CD14-positive monocyte (primary cell): ENCODE measurements around the gene RETREG2. TPM values are rescaled to one million over a fixed set of nuclear protein-coding genes. Genes with fewer than 3 reads are reported as not detected.

ENCODE experiments used
- DNase-seq, 3 donors: peaks; one replicate each; pipeline ENCODE4 v3.0.0-alpha.2; 2011 to 2022
- H2AFZ ChIP-seq: 2 replicates; pipeline ENCODE4 v1.6.0; 2012; ENCODE audit warnings: mild to moderate bottlenecking, low read depth, low read length, inconsistent platforms; ENCODE audit not compliant: insufficient read depth, poor library complexity, severe bottlenecking
- H3K27ac ChIP-seq, 2 donors: 1 replicate in 1 of 2; 2 replicates in 1 of 2; pipeline ENCODE4 v1.5.1; 2012 to 2013; ENCODE audit warnings: low read length in 2 of 2, control low read depth in 1 of 2, inconsistent platforms in 1 of 2, low read depth in 1 of 2, mild to moderate bottlenecking in 1 of 2
- H3K27me3 ChIP-seq, 2 donors: one replicate each; pipeline versions ENCODE4 v1.6.0 to v1.6.1; 2011 to 2013; ENCODE audit warnings: low read length in 2 of 2; ENCODE audit not compliant: control insufficient read depth in 2 of 2, insufficient read depth in 2 of 2
- H3K36me3 ChIP-seq, 2 donors: replicated peaks in 1 of 2; 1 replicate in 1 of 2; 2 replicates in 1 of 2; pipeline versions ENCODE4 v1.5.1 to v1.6.1; 2012 to 2013; ENCODE audit warnings: low read length in 2 of 2, control low read depth in 1 of 2, inconsistent platforms in 1 of 2, mild to moderate bottlenecking in 1 of 2; ENCODE audit not compliant: insufficient read depth in 2 of 2, control insufficient read depth in 1 of 2
- H3K4me1 ChIP-seq, 2 donors: 1 replicate in 1 of 2; 2 replicates in 1 of 2; pipeline versions ENCODE4 v1.5.1 to v1.6.1; 2012 to 2013; ENCODE audit warnings: low read length in 2 of 2, control low read depth in 1 of 2, inconsistent platforms in 1 of 2, mild to moderate bottlenecking in 1 of 2, moderate library complexity in 1 of 2; ENCODE audit not compliant: insufficient read depth in 2 of 2, control insufficient read depth in 1 of 2
- H3K4me2 ChIP-seq: replicated peaks from 2 replicates; pipeline ENCODE3; 2012; ENCODE audit warnings: low read length, moderate library complexity, mild to moderate bottlenecking; ENCODE audit not compliant: poor library complexity, severe bottlenecking; ENCODE audit errors: extremely low read depth
- H3K4me3 ChIP-seq, 3 experiments: fragments of 200-600 bp in 1 of 3; sonication (generic) in 1 of 3; replicated peaks in 1 of 3; 1 replicate in 2 of 3; 2 replicates in 1 of 3; pipeline ENCODE4 v1.5.1; 2011 to 2013; ENCODE audit warnings: low read length in 3 of 3, mild to moderate bottlenecking in 3 of 3, control low read depth in 2 of 3, low read depth in 2 of 3, inconsistent platforms in 1 of 3, moderate library complexity in 1 of 3
- H3K79me2 ChIP-seq: 2 replicates; pipeline ENCODE4 v1.6.0; 2012; ENCODE audit warnings: mild to moderate bottlenecking, control low read depth, inconsistent platforms, low read length, moderate library complexity; ENCODE audit not compliant: insufficient read depth
- H3K9ac ChIP-seq: 2 replicates; pipeline ENCODE4 v1.6.0; 2017; ENCODE audit warnings: low read length, mild to moderate bottlenecking; ENCODE audit not compliant: insufficient read depth, poor library complexity, severe bottlenecking
- H3K9me3 ChIP-seq, 2 donors: replicated peaks in 1 of 2; 1 replicate in 1 of 2; 2 replicates in 1 of 2; pipeline versions ENCODE4 v1.5.1 to v1.6.1; 2012 to 2013; ENCODE audit warnings: low read length in 2 of 2, control low read depth in 1 of 2; ENCODE audit not compliant: control insufficient read depth in 1 of 2, insufficient read depth in 1 of 2
- H4K20me1 ChIP-seq: 2 replicates; pipeline ENCODE4 v1.6.0; 2012; ENCODE audit warnings: mild to moderate bottlenecking, low read length, control low read depth, moderate library complexity; ENCODE audit not compliant: insufficient read depth
- H3K27ac Mint-ChIP-seq, 7 donors: one replicate each; pipeline ENCODE4 v1.8.0; 2020; ENCODE audit warnings: mild to moderate bottlenecking in 7 of 7, mixed read lengths in 7 of 7, moderate library complexity in 6 of 7, inconsistent platforms in 2 of 7
- H3K27me3 Mint-ChIP-seq, 3 donors: one replicate each; pipeline ENCODE4 v1.8.0; 2021 to 2022; ENCODE audit warnings: low read depth in 3 of 3, mild to moderate bottlenecking in 3 of 3, mixed read lengths in 3 of 3, moderate library complexity in 3 of 3, inconsistent platforms in 1 of 3
- H3K36me3 Mint-ChIP-seq, 2 donors: one replicate each; pipeline ENCODE4 v1.8.0; 2020; ENCODE audit warnings: mixed read lengths in 2 of 2, inconsistent platforms in 1 of 2, mild to moderate bottlenecking in 1 of 2
- H3K4me1 Mint-ChIP-seq: one replicate; pipeline ENCODE4 v1.8.0; 2020; ENCODE audit warnings: mild to moderate bottlenecking, mixed read lengths
- H3K4me3 Mint-ChIP-seq, 2 donors: one replicate each; pipeline ENCODE4 v1.8.0; 2020; ENCODE audit warnings: mild to moderate bottlenecking in 2 of 2, mixed read lengths in 2 of 2, moderate library complexity in 1 of 2
- H3K9me3 Mint-ChIP-seq, 7 donors: one replicate each; pipeline ENCODE4 v1.8.0; 2020 to 2022; ENCODE audit warnings: mixed read lengths in 7 of 7, mild to moderate bottlenecking in 6 of 7, moderate library complexity in 6 of 7, inconsistent platforms in 2 of 7
- CTCF ChIP-seq: fragments of 200-600 bp; IDR thresholded peaks from one replicate; pipeline ENCODE4 v1.8.0; 2022; ENCODE audit warnings: antibody characterized with exemption, mild to moderate bottlenecking
- WGBS: methylation state at CpG from one replicate; pipeline ENCODE4 v1.1.5; 2013; ENCODE audit warnings: missing lambda C conversion rate; ENCODE audit not compliant: insufficient coverage; 5-methylcytosine and 5-hydroxymethylcytosine counted together
- intact Hi-C, 2 donors: fragments of 100-400 bp; cut with micrococcal nuclease; formaldehyde crosslinking; loops; one replicate each; pipeline versions ENCODE4 v1.15.0 to v1.15.1; 2023
- polyA plus RNA-seq, 3 donors: library from polyadenylated mRNA; depleted of rRNA in 1 of 3; unstranded in 2 of 3; stranded (reverse) in 1 of 3; fragments of 300-500 nt in 2 of 3; fragments of >200 nt in 1 of 3; fragmentation: Illumina TruSeq in 2 of 3; gene quantifications; 1 replicate in 2 of 3; 2 replicates in 1 of 3; pipeline ENCODE4 v1.2.3, GENCODE V29; 2012 to 2021

RETREG2 gene
- polyA plus RNA-seq, 3 donors = 37.7 to 60.9 (median 39.4) TPM

DNA sequence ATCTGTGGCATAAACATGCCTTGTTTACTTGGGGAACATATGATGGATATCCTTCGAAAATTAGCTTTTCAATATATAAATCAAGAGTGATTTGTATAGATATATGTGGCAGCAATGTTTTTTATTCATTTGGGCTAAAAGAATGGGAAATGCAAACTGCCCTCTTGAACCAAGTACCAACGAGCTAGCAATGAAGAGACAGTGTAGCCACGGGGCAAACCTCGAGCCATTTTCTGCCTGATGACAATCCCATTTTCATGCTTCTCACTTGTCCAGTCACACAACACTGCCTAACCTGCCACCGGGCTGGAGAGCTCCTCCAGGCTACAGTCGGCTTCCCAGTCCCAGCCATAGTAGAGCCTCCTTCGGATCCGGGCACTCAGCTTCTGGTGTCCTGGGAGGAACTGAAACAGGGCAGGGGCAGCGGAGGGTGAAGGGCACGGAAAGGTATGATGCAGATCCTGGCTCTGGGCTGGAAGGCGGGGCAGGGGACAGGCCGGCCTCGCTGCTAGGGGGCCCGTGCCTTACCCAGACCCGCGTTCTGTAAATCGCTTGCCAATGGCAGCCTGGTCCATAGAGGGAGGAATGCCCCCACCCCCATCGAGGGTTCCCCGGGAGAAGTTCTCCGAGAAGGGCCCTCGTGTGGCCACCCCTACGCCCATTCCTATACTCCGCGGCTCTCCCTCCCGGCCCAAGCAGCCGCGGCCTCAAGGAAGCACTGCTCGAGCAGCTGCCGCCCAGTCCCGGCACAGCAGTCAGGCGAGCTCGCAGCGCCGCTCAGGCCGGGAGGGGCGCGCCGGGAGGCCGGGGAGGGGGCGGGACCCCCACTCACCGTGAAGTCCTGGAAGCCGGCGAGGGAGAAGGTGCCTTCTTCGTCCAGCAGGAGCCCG, 1.9 kb upstream of the RETREG2 start:
- intact Hi-C loops = loop anchor here (5.0 to 10.0 kb wide), 4 partner anchors 41 to 429 kb away; partner anchors contain the start of genes ABCB6 (in 1 of the 2), TUBA4A (in 1 of the 2) and TUBA4B (in 1 of the 2)
- no peaks in the 10 kb centered on the region for H3K27me3 ChIP-seq
- Mint-ChIP-seq H3K4me3 (peak overlapping the region; percentile 86 to 95), H3K27me3 (peaks cover 0 to 2% (median 0%) of the 10 kb centered on the region in 3 donors), H3K4me1 (peaks cover 64% of the 10 kb centered on the region), H3K9me3 (no peaks in the 10 kb centered on the region), H3K27ac (peak overlapping the region; percentile 77 to 100 (median 86)), H3K36me3 (peaks cover 54 to 62% of the 10 kb centered on the region in 2 donors)
- peak overlapping the region; percentile 98 for H3K4me2 ChIP-seq
- H3K9ac ChIP-seq = peak overlapping the region; percentile 96
- H2AFZ ChIP-seq = peak overlapping the region; percentile 85
- H3K4me1 ChIP-seq = peaks cover 33 to 61% of the 10 kb centered on the region in 2 donors
- peak overlapping the region; percentile 58 to 95 (median 76) for H3K4me3 ChIP-seq
- DNase-seq = peak; percentile 30 to 63 (median 44)
- no peaks in the 10 kb centered on the region for H3K9me3 ChIP-seq
- TF ChIP-seq CTCF = no peak
- H3K36me3 ChIP-seq = peaks cover 50 to 65% of the 10 kb centered on the region in 2 donors
- peaks cover 70% of the 10 kb centered on the region for H4K20me1 ChIP-seq
- WGBS = under 1% methylated on average over 38 of the region's 45 CpGs
- H3K27ac ChIP-seq = peak overlapping the region; percentile 99
- H3K79me2 ChIP-seq = peaks cover 56% of the 10 kb centered on the region

DNA sequence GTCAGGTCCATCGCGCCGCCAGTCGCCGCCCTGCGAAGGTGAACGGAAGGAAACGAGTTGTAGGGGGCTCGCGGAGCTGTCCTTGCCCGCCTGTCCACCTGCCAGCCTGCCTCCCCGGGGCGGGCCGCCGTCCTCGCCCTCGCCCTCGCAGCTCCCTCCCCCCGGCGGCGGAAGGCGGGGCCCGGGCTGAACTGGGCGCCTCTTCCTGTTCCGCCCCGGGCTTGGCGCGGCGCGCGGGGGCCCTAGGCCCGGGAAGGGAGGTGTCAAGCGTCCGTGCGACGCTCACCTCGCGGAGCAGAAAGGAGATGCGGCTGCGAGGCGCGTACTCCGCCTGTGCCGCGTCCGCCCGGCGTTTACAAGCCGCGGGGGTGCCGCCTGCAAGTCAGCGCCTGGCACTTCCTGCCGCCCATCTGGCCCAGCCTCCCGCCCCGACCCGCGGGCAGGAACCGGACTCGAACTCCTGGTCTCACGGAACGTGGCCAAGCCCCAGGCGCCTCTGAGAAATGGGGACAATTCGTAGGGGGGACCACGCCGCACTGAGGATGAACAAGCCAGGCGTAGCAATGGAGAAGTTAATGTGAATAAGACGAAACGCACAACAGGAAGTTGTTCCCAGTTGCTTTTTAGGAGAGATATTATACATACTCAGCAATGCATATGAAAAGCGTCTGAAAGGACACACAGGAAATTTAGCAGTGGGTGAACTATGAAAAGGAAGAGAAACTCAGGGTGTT, 1.1 kb upstream of the RETREG2 start, which contains the start of gene CNPPD1:
Gene CNPPD1 (minus strand): TSS at position 108 of the 734 bp plus-strand sequence. CDS start 97 bp downstream, at position 11.
- peaks cover 54 to 62% of the 10 kb centered on the region in 2 donors for H3K36me3 Mint-ChIP-seq
- Histone ChIP-seq H3K4me1 (peaks cover 41 to 69% of the 10 kb centered on the region in 2 donors), H3K9me3 (no peaks in the 10 kb centered on the region), H3K79me2 (peaks cover 56% of the 10 kb centered on the region), H3K4me3 (peak within 1 kb of the TSS; percentile 58 to 95 (median 76)), H3K4me2 (peak within 1 kb of the TSS; percentile 98), H3K36me3 (peaks cover 53 to 65% of the 10 kb centered on the region in 2 donors), H2AFZ (peak within 1 kb of the TSS; percentile 85), H4K20me1 (peaks cover 70% of the 10 kb centered on the region), H3K27ac (peak within 1 kb of the TSS; percentile 99), H3K27me3 (no peaks in the 10 kb centered on the region), H3K9ac (peak within 1 kb of the TSS; percentile 96)
- H3K27ac Mint-ChIP-seq = peak within 1 kb of the TSS; percentile 98 to 100 (median 99)
- intact Hi-C loops = loop anchor here (1.0 to 10.0 kb wide), 5 partner anchors 40 to 428 kb away; partner anchors contain the start of genes ABCB6 (in 1 of the 2), TUBA4A (in 1 of the 2) and TUBA4B (in 1 of the 2)
- under 1% methylated on average over 66 of the region's 69 CpGs for WGBS
- TF ChIP-seq CTCF = no peak
- H3K9me3 Mint-ChIP-seq = no peaks in the 10 kb centered on the region
- H3K4me3 Mint-ChIP-seq = peak within 1 kb of the TSS; percentile 86 to 95
- H3K4me1 Mint-ChIP-seq = peaks cover 68% of the 10 kb centered on the region
- peak; percentile 68 to 81 (median 72) for DNase-seq
- peaks cover 0 to 2% (median 0%) of the 10 kb centered on the region in 3 donors for H3K27me3 Mint-ChIP-seq
